ENCODE results near the gene ERI3. TPM values are rescaled to one million over a fixed set of nuclear protein-coding genes. Genes with fewer than 3 reads are reported as not detected.

The ERI3 gene
- polyA plus RNA-seq, 2 of the 4 experiments (the other 2 are of a cell fraction): 43.4 to 44.7 TPM

DNA sequence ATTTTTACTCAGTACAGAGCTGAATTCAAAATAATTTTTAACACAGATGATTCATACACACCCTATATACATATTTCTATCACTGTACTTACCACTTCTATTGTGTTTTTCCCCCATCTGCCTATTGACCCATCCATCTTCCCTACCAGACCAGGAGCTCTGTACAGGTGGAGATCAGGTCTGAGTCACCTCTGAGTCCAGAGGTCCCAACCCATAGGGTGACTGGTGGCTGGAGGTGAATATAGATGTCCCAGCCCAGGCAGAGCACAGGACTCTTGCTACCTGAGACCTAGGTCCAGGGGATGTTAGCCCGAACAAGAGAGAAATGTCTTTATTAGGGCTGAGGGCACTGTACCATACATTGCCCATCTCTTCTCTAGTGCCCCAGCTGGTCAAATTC lies 87.0 kb downstream of the ERI3 start:
- CTCF ChIA-PET: interaction anchor here (0.5 to 1.7 kb wide), 3 partner anchors 14 to 260 kb away, joined by 3 to 5 read pairs (median 3); no protein-coding TSS in a partner anchor
- DNase-seq (ENCODE audit: low read depth in 1 of 2, low spot score in 1 of 2) (no peak), FAIRE-seq (no peak), ATAC-seq (no peak)
- Histone ChIP-seq H3K4me1 (no peaks in the 10 kb centered on the region), H3K4me2 (no peak overlapping the region), H3K9me3 (no peaks in the 10 kb centered on the region), H3K27ac (no peak overlapping the region), H3K4me3 (no peak overlapping the region)
- POLR2A ChIA-PET: no interaction called here
- WGBS (ENCODE audit: missing lambda C conversion rate): 92% methylated on average over 1 of the region's 1 CpG
- no peak for TF ChIP-seq FOXS1 (CRISPR knock-in tag; IDR thresholded peaks at IDR 0.05)
- no peak for TF ChIP-seq ZNF302 (CRISPR knock-in tag; IDR thresholded peaks at IDR 0.05)
- no peak for TF ChIP-seq FOSL2 (IDR thresholded peaks at IDR 0.05)
- no peak for TF ChIP-seq FOSL2 (CRISPR knock-in tag; IDR thresholded peaks at IDR 0.05)
- no peak for TF ChIP-seq HOXA7 (CRISPR knock-in tag; IDR thresholded peaks at IDR 0.05)
- no peak for TF ChIP-seq ZFP36 (IDR thresholded peaks at IDR 0.05; ENCODE audit: borderline replicate concordance, partially characterized antibody)
- no peak for TF ChIP-seq EHF (CRISPR knock-in tag; IDR thresholded peaks at IDR 0.05)
- TF ChIP-seq ZC3H11A (IDR thresholded peaks at IDR 0.05): no peak
- no peak for TF ChIP-seq CHD4 (IDR thresholded peaks at IDR 0.05; ENCODE audit: borderline replicate concordance)
- TF ChIP-seq, protein P1, sequence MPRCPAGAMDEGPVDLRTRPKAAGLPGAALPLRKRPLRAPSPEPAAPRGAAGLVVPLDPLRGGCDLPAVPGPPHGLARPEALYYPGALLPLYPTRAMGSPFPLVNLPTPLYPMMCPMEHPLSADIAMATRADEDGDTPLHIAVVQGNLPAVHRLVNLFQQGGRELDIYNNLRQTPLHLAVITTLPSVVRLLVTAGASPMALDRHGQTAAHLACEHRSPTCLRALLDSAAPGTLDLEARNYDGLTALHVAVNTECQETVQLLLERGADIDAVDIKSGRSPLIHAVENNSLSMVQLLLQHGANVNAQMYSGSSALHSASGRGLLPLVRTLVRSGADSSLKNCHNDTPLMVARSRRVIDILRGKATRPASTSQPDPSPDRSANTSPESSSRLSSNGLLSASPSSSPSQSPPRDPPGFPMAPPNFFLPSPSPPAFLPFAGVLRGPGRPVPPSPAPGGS (IDR thresholded peaks at IDR 0.05): no peak
- TF ChIP-seq BHLHE40 (IDR thresholded peaks at IDR 0.05; ENCODE audit: low read depth, low read length): no peak
- no peak for TF ChIP-seq SMC3 (IDR thresholded peaks at IDR 0.05)
- TF ChIP-seq, protein P2, sequence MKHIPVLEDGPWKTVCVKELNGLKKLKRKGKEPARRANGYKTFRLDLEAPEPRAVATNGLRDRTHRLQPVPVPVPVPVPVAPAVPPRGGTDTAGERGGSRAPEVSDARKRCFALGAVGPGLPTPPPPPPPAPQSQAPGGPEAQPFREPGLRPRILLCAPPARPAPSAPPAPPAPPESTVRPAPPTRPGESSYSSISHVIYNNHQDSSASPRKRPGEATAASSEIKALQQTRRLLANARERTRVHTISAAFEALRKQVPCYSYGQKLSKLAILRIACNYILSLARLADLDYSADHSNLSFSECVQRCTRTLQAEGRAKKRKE (CRISPR knock-in tag; IDR thresholded peaks at IDR 0.05; ENCODE audit: low read depth): no peak

DNA sequence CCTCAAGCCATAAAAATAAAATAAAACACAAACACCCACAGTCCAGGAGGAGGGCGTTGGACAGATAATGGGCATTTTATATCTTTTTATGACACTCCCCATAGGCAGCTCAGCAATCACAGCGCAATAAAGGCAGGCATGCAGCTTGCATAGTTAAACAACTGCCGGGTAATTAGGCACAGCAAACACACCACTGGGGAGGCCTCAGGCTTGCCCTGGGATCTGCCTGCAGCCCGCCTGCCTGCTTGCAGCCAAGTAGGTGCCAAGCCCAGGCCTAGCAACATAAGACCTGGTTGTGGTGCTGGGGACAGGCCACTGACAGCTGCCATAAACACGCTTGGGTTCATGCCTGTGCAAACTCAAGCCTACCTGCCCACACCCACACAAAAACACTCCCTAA lies 87.6 kb downstream of the ERI3 start:
- ATAC-seq (no peak), DNase-seq (ENCODE audit: low read depth in 1 of 2, low spot score in 1 of 2) (no peak), FAIRE-seq (no peak)
- WGBS (ENCODE audit: missing lambda C conversion rate): 92% methylated on average over 4 of the region's 5 CpGs
- Histone ChIP-seq H3K4me2 (no peak overlapping the region), H3K27ac (no peak overlapping the region), H3K4me1 (no peaks in the 10 kb centered on the region), H3K9me3 (no peaks in the 10 kb centered on the region), H3K4me3 (no peak overlapping the region)
- CTCF ChIA-PET: interaction anchor here (0.5 to 1.7 kb wide), 5 partner anchors 9 to 328 kb away, joined by 3 to 5 read pairs (median 3); no protein-coding TSS in a partner anchor
- POLR2A ChIA-PET: no interaction called here
- no peak for TF ChIP-seq EHMT2 (IDR thresholded peaks at IDR 0.05; ENCODE audit: low read depth)
- TF ChIP-seq FOSL2 (IDR thresholded peaks at IDR 0.05): no peak
- no peak for TF ChIP-seq FOSL2 (CRISPR knock-in tag; IDR thresholded peaks at IDR 0.05)
- TF ChIP-seq, protein P3, sequence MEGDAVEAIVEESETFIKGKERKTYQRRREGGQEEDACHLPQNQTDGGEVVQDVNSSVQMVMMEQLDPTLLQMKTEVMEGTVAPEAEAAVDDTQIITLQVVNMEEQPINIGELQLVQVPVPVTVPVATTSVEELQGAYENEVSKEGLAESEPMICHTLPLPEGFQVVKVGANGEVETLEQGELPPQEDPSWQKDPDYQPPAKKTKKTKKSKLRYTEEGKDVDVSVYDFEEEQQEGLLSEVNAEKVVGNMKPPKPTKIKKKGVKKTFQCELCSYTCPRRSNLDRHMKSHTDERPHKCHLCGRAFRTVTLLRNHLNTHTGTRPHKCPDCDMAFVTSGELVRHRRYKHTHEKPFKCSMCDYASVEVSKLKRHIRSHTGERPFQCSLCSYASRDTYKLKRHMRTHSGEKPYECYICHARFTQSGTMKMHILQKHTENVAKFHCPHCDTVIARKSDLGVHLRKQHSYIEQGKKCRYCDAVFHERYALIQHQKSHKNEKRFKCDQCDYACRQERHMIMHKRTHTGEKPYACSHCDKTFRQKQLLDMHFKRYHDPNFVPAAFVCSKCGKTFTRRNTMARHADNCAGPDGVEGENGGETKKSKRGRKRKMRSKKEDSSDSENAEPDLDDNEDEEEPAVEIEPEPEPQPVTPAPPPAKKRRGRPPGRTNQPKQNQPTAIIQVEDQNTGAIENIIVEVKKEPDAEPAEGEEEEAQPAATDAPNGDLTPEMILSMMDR (IDR thresholded peaks at IDR 0.05): no peak
- TF ChIP-seq, protein P2 (CRISPR knock-in tag; IDR thresholded peaks at IDR 0.05; ENCODE audit: low read depth): no peak
- no peak for TF ChIP-seq HEYL (CRISPR knock-in tag; IDR thresholded peaks at IDR 0.05)
- TF ChIP-seq, protein P4, sequence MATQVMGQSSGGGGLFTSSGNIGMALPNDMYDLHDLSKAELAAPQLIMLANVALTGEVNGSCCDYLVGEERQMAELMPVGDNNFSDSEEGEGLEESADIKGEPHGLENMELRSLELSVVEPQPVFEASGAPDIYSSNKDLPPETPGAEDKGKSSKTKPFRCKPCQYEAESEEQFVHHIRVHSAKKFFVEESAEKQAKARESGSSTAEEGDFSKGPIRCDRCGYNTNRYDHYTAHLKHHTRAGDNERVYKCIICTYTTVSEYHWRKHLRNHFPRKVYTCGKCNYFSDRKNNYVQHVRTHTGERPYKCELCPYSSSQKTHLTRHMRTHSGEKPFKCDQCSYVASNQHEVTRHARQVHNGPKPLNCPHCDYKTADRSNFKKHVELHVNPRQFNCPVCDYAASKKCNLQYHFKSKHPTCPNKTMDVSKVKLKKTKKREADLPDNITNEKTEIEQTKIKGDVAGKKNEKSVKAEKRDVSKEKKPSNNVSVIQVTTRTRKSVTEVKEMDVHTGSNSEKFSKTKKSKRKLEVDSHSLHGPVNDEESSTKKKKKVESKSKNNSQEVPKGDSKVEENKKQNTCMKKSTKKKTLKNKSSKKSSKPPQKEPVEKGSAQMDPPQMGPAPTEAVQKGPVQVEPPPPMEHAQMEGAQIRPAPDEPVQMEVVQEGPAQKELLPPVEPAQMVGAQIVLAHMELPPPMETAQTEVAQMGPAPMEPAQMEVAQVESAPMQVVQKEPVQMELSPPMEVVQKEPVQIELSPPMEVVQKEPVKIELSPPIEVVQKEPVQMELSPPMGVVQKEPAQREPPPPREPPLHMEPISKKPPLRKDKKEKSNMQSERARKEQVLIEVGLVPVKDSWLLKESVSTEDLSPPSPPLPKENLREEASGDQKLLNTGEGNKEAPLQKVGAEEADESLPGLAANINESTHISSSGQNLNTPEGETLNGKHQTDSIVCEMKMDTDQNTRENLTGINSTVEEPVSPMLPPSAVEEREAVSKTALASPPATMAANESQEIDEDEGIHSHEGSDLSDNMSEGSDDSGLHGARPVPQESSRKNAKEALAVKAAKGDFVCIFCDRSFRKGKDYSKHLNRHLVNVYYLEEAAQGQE (IDR thresholded peaks at IDR 0.05): no peak
- TF ChIP-seq RNF2 (IDR thresholded peaks at IDR 0.05; ENCODE audit: borderline replicate concordance, low read depth): no peak
- no peak for TF ChIP-seq MAFK (IDR thresholded peaks at IDR 0.05; ENCODE audit: partially characterized antibody)
- TF ChIP-seq, protein P1 (IDR thresholded peaks at IDR 0.05): no peak
- no peak for TF ChIP-seq RARB (CRISPR knock-in tag; IDR thresholded peaks at IDR 0.05)
- TF ChIP-seq JUNB (IDR thresholded peaks at IDR 0.05): no peak
- TF ChIP-seq BHLHE40 (IDR thresholded peaks at IDR 0.05; ENCODE audit: low read depth, low read length): no peak
- no peak for TF ChIP-seq ESRRA (IDR thresholded peaks at IDR 0.05; ENCODE audit: borderline replicate concordance, low read length)
- no peak for TF ChIP-seq EP300 (IDR thresholded peaks at IDR 0.05)
